H1 (cell line): ENCODE results near the gene TRIM44. TPM values are rescaled to one million over a fixed set of nuclear protein-coding genes. Genes with fewer than 3 reads are reported as not detected.

Experiments used
- BCL11A ChIP-seq, 2 experiments: IDR thresholded peaks; one replicate each; pipeline ENCODE4 v1.6.1; 2011; ENCODE audit warnings: low read depth in 2 of 2, low read length in 2 of 2, mild to moderate bottlenecking in 2 of 2
- CEBPB ChIP-seq: IDR thresholded peaks from 2 replicates; pipeline ENCODE4 v1.6.1; 2012; ENCODE audit warnings: low read depth, low read length
- CHD1 ChIP-seq: IDR thresholded peaks from 2 replicates; pipeline ENCODE4 v1.6.1; 2012; ENCODE audit warnings: low read depth, low read length, improper control_type of control experiment
- polyA plus RNA-seq, 7 experiments: library from polyadenylated mRNA; depleted of rRNA in 3 of 7; stranded (reverse) in 5 of 7; unstranded in 2 of 7; fragments of >200 nt in 5 of 7; fragments of 200-250 nt in 2 of 7; gene quantifications; 1 replicate in 5 of 7; 2 replicates in 1 of 7; 4 replicates in 1 of 7; pipeline versions ENCODE4 v1.2.1 to v1.2.3, GENCODE V29; 2011 to 2013; ENCODE audit warnings: missing spikeins in 2 of 7, mixed read lengths in 2 of 7
- total RNA-seq: library from RNA; stranded (reverse); fragmentation: NEBNext Ultra II Directional; extraction: Animal tissue kit (Norgen Biotek cat#: 25700); gene quantifications from 2 replicates; pipeline ENCODE4 v1.2.1, GENCODE V29; 2021

The TRIM44 gene
- total and polyA plus RNA-seq, 2 of the 8 experiments (the other 6 are each of a cell fraction or from before 2014, with no cell fraction given) = 13.9 to 34.4 TPM

DNA sequence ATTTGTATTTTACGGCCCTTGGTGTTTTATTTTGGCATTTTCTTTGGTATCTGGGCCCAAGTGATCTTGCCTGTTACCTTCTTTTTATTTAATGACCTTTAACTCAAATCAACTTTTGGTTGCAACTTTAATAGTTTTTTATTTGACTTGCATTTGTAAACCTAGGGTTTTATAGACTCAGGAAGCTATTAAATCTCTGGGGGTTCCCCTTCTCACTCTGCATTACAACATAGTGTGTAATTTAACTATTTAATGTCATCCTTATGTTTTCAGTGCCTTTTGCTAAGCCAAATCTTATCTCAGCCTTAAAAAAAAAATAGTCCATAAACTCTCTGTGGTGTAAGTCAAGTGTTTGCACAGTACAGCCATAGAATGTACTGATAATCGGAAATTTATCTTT, 41.0 kb upstream of the TRIM44 start (continued):
- no peak for TF ChIP-seq CEBPB
- no peak for TF ChIP-seq CHD1
- TF ChIP-seq BCL11A (IDR thresholded peaks at IDR 0.05; ENCODE audit: low read depth in 2 of 2, low read length in 2 of 2) = no peak
